Loucy (cell line): ENCODE measurements around the gene CDC26.

Source experiments
- H2AFZ ChIP-seq: fragments of 200-600 bp; sonication (generic); 2 replicates; pipeline ENCODE4 v1.6.0; 2016; ENCODE audit warnings: antibody characterized with exemption, mild to moderate bottlenecking, low read length, moderate library complexity
- H3F3A ChIP-seq: fragments of 200-600 bp; 2 replicates; pipeline ENCODE4 v1.6.0; 2016; ENCODE audit warnings: antibody characterized with exemption, low read depth, mild to moderate bottlenecking
- H3K27me3 ChIP-seq: fragments of 200-600 bp; sonication (generic); 2 replicates; pipeline ENCODE4 v1.6.1; 2014; ENCODE audit warnings: low read length, mild to moderate bottlenecking; ENCODE audit not compliant: insufficient read depth, poor library complexity, severe bottlenecking
- H3K36me3 ChIP-seq: fragments of 200-600 bp; sonication (generic); 2 replicates; pipeline ENCODE4 v1.6.1; 2016; ENCODE audit warnings: low read length; ENCODE audit not compliant: insufficient read depth
- H3K4me1 ChIP-seq: fragments of 200-600 bp; sonication (generic); 2 replicates; pipeline ENCODE4 v1.5.1; 2014; ENCODE audit warnings: low read length, mild to moderate bottlenecking; ENCODE audit not compliant: insufficient read depth, poor library complexity, severe bottlenecking
- H3K4me2 ChIP-seq: fragments of 200-600 bp; sonication (generic); 2 replicates; pipeline ENCODE4 v1.6.0; 2014; ENCODE audit warnings: antibody characterized with exemption, low read length, low read depth, mild to moderate bottlenecking; ENCODE audit not compliant: poor library complexity, severe bottlenecking
- H3K4me3 ChIP-seq: fragments of 200-600 bp; sonication (generic); 2 replicates; pipeline ENCODE4 v1.5.1; 2014; ENCODE audit warnings: low read length, mild to moderate bottlenecking, mixed read lengths; ENCODE audit not compliant: poor library complexity, severe bottlenecking
- H3K79me2 ChIP-seq: fragments of 200-600 bp; sonication (generic); 2 replicates; pipeline ENCODE4 v1.6.1; 2014; ENCODE audit warnings: low read length; ENCODE audit not compliant: insufficient read depth
- H3K9ac ChIP-seq: fragments of 200-600 bp; sonication (generic); 2 replicates; pipeline ENCODE4 v1.6.0; 2014; ENCODE audit warnings: mild to moderate bottlenecking, low read depth, low read length, moderate library complexity; ENCODE audit not compliant: poor library complexity, severe bottlenecking
- H3K9me2 ChIP-seq: fragments of 200-600 bp; sonication (generic); replicated peaks from 2 replicates; pipeline ENCODE4 v1.6.1; 2016; ENCODE audit warnings: low read depth, low read length, mixed read lengths
- H3K9me3 ChIP-seq: fragments of 200-600 bp; sonication (generic); 2 replicates; pipeline ENCODE4 v1.6.1; 2014; ENCODE audit warnings: mild to moderate bottlenecking, antibody characterized with exemption, low read length, low read depth; ENCODE audit not compliant: insufficient read depth
- H4K20me1 ChIP-seq: fragments of 200-600 bp; sonication (generic); 2 replicates; pipeline ENCODE4 v1.6.0; 2014; ENCODE audit warnings: antibody characterized with exemption, low read length, mild to moderate bottlenecking; ENCODE audit not compliant: insufficient read depth, poor library complexity, severe bottlenecking
- EZH2phosphoT487 ChIP-seq: fragments of 200-600 bp; IDR thresholded peaks from 2 replicates; pipeline ENCODE4 v1.6.1; 2018; ENCODE audit warnings: antibody characterized with exemption, mild to moderate bottlenecking, moderate library complexity, borderline replicate concordance
- TF ChIP-seq, protein P1 (sequence below): fragments of 200-600 bp; sonication (generic); conservative IDR thresholded peaks from 2 replicates; pipeline ENCODE4 v1.5.1; 2014; ENCODE audit warnings: mild to moderate bottlenecking, antibody characterized with exemption, low read length

Gene CDC26

DNA sequence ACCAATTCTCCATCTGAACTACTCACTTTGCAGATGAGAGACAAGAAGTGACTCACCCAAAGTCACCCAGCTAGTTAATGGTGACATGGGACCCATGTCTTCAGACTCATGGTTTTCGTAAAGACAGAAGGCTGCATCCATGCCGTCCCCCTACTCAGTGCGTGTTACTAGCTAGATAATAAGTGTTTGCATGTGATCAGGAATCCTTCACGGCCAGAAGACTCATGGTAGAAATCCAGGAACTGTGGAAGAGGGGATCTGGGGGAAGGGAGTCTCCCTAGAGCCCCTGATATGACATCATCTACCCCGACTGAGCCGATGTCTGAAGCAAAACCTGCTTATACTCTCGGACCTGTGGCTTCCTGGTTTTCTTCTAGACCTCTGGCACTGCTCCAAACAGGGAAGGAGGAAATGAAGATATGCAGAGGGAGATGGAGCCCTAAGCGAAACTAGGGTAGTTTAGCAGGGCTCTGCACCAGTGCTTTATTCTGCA is 24.5 kb upstream of the CDC26 start:
- Histone ChIP-seq H3K27me3 (no peaks in the 10 kb centered on the region), H3K9me2 (no peaks in the 10 kb centered on the region), H3K4me3 (no peak overlapping the region), H3K79me2 (no peaks in the 10 kb centered on the region), H3K4me1 (no peaks in the 10 kb centered on the region), H3K36me3 (no peaks in the 10 kb centered on the region), H3K9ac (no peak overlapping the region), H3K9me3 (no peaks in the 10 kb centered on the region), H4K20me1 (no peaks in the 10 kb centered on the region), H2AFZ (no peak overlapping the region), H3F3A (no peaks in the 10 kb centered on the region), H3K4me2 (no peak overlapping the region)
- TF ChIP-seq EZH2phosphoT487, result no peak
- TF ChIP-seq, protein P1, sequence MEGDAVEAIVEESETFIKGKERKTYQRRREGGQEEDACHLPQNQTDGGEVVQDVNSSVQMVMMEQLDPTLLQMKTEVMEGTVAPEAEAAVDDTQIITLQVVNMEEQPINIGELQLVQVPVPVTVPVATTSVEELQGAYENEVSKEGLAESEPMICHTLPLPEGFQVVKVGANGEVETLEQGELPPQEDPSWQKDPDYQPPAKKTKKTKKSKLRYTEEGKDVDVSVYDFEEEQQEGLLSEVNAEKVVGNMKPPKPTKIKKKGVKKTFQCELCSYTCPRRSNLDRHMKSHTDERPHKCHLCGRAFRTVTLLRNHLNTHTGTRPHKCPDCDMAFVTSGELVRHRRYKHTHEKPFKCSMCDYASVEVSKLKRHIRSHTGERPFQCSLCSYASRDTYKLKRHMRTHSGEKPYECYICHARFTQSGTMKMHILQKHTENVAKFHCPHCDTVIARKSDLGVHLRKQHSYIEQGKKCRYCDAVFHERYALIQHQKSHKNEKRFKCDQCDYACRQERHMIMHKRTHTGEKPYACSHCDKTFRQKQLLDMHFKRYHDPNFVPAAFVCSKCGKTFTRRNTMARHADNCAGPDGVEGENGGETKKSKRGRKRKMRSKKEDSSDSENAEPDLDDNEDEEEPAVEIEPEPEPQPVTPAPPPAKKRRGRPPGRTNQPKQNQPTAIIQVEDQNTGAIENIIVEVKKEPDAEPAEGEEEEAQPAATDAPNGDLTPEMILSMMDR, result no peak

- no peak overlapping the region for H2AFZ ChIP-seq
Observed at GRCh38 chr9:113298924-113299770, 23.8 kb upstream of the CDC26 start.

DNA sequence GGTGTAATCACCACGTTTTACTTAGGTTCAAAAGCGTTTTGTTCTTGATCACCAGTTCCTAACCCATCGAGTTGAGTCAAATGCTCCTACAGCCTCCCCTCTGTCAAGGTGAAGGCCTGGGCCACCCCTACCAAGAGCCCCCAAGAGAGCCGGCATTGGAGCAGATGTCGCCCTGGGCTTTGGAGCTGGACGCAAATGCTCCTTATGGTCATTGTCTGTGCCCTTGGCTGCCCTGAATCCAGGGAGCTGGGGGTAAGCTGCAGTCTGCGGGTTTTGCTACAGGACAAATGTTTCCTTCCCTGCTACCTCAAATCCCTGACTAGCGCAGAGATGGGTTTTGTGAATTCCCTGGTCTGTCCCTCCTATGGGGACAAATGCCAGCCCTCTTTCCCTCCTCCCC is 22.9 kb upstream of the CDC26 start:
- H3K9me2 ChIP-seq, result no peaks in the 10 kb centered on the region
- no peak for TF ChIP-seq EZH2phosphoT487
- TF ChIP-seq, protein P1, result no peak
- peaks cover 7% of the 10 kb centered on the region; the same call in 1 of the 2 replicates for H3K36me3 ChIP-seq
- no peak overlapping the region for H3K4me3 ChIP-seq
- no peaks in the 10 kb centered on the region for H3K79me2 ChIP-seq
- no peak overlapping the region for H3K4me2 ChIP-seq
- no peak overlapping the region for H3K9ac ChIP-seq
- H3K9me3 ChIP-seq, result no peaks in the 10 kb centered on the region
- H3K27me3 ChIP-seq, result no peaks in the 10 kb centered on the region
- no peaks in the 10 kb centered on the region for H4K20me1 ChIP-seq
- no peak overlapping the region for H2AFZ ChIP-seq
- H3K4me1 ChIP-seq, result no peaks in the 10 kb centered on the region
- H3F3A ChIP-seq, result no peaks in the 10 kb centered on the region; the same call in 1 of the 2 replicates

More at GRCh38 chr9:113298924-113299770, 23.8 kb upstream of the CDC26 start:
- Histone ChIP-seq H3F3A (no peaks in the 10 kb centered on the region), H3K4me2 (no peak overlapping the region), H3K4me1 (no peaks in the 10 kb centered on the region), H3K27me3 (no peaks in the 10 kb centered on the region), H3K4me3 (no peak overlapping the region), H3K79me2 (no peaks in the 10 kb centered on the region), H3K9me3 (no peaks in the 10 kb centered on the region), H3K9ac (no peak overlapping the region), H3K36me3 (peaks cover under 1% of the 10 kb centered on the region; the same call in 1 of the 2 replicates), H4K20me1 (no peaks in the 10 kb centered on the region), H3K9me2 (no peaks in the 10 kb centered on the region)
- TF ChIP-seq, protein P1, result no peak
- no peak for TF ChIP-seq EZH2phosphoT487
